HCT116 (cell line): ENCODE results near the gene DOCK4. TPM values are rescaled to one million over a fixed set of nuclear protein-coding genes. Genes with fewer than 3 reads are reported as not detected.

Experiments used
- ATAC-seq: fragments of 200-7000 bp; cut with Tn5 transposase; 2 replicates; pipeline ENCODE4 v1.9.1; 2020; ENCODE audit warnings: mild to moderate bottlenecking, moderate library complexity
- BruUV-seq: library from RNA; stranded (reverse); fragments of 400-500 nt; replicated peaks from 2 replicates; lab custom pipeline; 2021; lab: Mats Ljungman, UMichigan
- CTCF ChIA-PET: fragments of 300-600 bp; sonication (Branson Sonifier 250); formaldehyde crosslinking; loops from one replicate; lab custom pipeline; 2021; ENCODE audit warnings: antibody characterized with exemption; lab: Charles Lee
- POLR2A ChIA-PET: fragments of 300-600, 350-600 bp; sonication (Branson Sonifier 250); formaldehyde crosslinking; loops from one replicate; lab custom pipeline; 2021; ENCODE audit warnings: antibody characterized with exemption; lab: Charles Lee
- RAD21 ChIA-PET, 2 experiments: fragments of 300-600 bp; sonication (Branson Sonifier 250); formaldehyde crosslinking; loops; one replicate each; lab custom pipeline; 2023; ENCODE audit warnings: low total read pairs in 2 of 2; ENCODE audit not compliant: uncharacterized antibody in 2 of 2, unreplicated experiment in 2 of 2, low non-redundant PET in 1 of 2; lab: Charles Lee
- DNase-seq: peaks from one replicate; pipeline ENCODE4 v3.0.0-alpha.2; 2010; ENCODE audit warnings: low read depth, low spot score
- H2AFZ ChIP-seq: fragments of 200-600 bp; shearing (Covaris generic), sonication (generic); 2 replicates; pipeline ENCODE4 v1.6.1; 2017; ENCODE audit warnings: low read depth, mixed run types, mixed read lengths, antibody characterized with exemption, low read length; ENCODE audit not compliant: poor library complexity, severe bottlenecking
- H3K27ac ChIP-seq: 2 replicates; pipeline ENCODE4 v1.5.1; 2012; ENCODE audit warnings: low read depth, low read length
- H3K27me3 ChIP-seq: fragments of 200-600 bp; sonication (generic); 2 replicates; pipeline ENCODE4 v1.6.1; 2016; ENCODE audit warnings: mixed run types, low read length, mixed read lengths; ENCODE audit not compliant: insufficient read depth
- H3K36me3 ChIP-seq, 2 experiments: fragments of 200-500 bp in 1 of 2; fragments of 200-600 bp in 1 of 2; sonication (Bioruptor generic) in 1 of 2; sonication (generic) in 1 of 2; 2 replicates each; pipeline versions ENCODE4 v1.5.1 to v1.6.1; 2014 to 2016; ENCODE audit warnings: low read length in 2 of 2, inconsistent platforms in 1 of 2, mixed read lengths in 1 of 2, mixed run types in 1 of 2; ENCODE audit not compliant: insufficient read depth in 2 of 2, control insufficient read depth in 1 of 2
- H3K4me1 ChIP-seq, 2 experiments: fragments of 200-600 bp in 1 of 2; sonication (generic) in 1 of 2; 2 replicates each; pipeline versions ENCODE4 v1.5.1 to v1.6.1; 2012 to 2017; ENCODE audit warnings: low read length in 2 of 2, inconsistent platforms in 1 of 2, mild to moderate bottlenecking in 1 of 2, mixed read lengths in 1 of 2, mixed run types in 1 of 2, moderate library complexity in 1 of 2; ENCODE audit not compliant: insufficient read depth in 2 of 2, control insufficient read depth in 1 of 2
- H3K4me2 ChIP-seq: fragments of 200-600 bp; sonication (generic); 2 replicates; pipeline ENCODE4 v1.6.1; 2017; ENCODE audit warnings: mixed run types, low read length, mixed read lengths
- H3K4me3 ChIP-seq, 2 experiments: fragments of 200-600 bp in 1 of 2; sonication (generic) in 1 of 2; replicated peaks in 1 of 2; 2 replicates each; pipeline ENCODE4 v1.5.1; 2011 to 2016; ENCODE audit warnings: low read length in 2 of 2, control low read depth in 1 of 2, low read depth in 1 of 2, mild to moderate bottlenecking in 1 of 2, mixed read lengths in 1 of 2, mixed run types in 1 of 2
- H3K79me2 ChIP-seq: fragments of 200-600 bp; sonication (generic); 2 replicates; pipeline ENCODE4 v1.6.1; 2017; ENCODE audit warnings: mild to moderate bottlenecking, mixed run types, low read length, moderate library complexity, mixed read lengths; ENCODE audit not compliant: insufficient read depth
- H3K9ac ChIP-seq: fragments of 200-600 bp; sonication (generic); 2 replicates; pipeline ENCODE4 v1.6.1; 2016; ENCODE audit warnings: low read length, mixed read lengths
- H3K9me2 ChIP-seq: fragments of 200-600 bp; sonication (generic), shearing (Covaris generic); 2 replicates; pipeline ENCODE4 v1.6.1; 2017; ENCODE audit warnings: mixed run types, mild to moderate bottlenecking, moderate library complexity; ENCODE audit not compliant: insufficient read depth
- H3K9me3 ChIP-seq, 2 experiments: fragments of 200-500 bp in 1 of 2; fragments of 200-600 bp in 1 of 2; sonication (Bioruptor generic) in 1 of 2; sonication (generic) in 1 of 2; 2 replicates each; pipeline ENCODE4 v1.6.1; 2014 to 2017; ENCODE audit warnings: low read length in 2 of 2, mixed read lengths in 2 of 2, inconsistent platforms in 1 of 2, low read depth in 1 of 2, mild to moderate bottlenecking in 1 of 2, mixed run types in 1 of 2, moderate library complexity in 1 of 2; ENCODE audit not compliant: control insufficient read depth in 1 of 2, insufficient read depth in 1 of 2
- H4K20me1 ChIP-seq: fragments of 200-600 bp; sonication (generic), shearing (Covaris generic); 2 replicates; pipeline ENCODE4 v1.6.1; 2017; ENCODE audit warnings: mixed run types, mild to moderate bottlenecking, moderate library complexity; ENCODE audit not compliant: insufficient read depth
- CTCF ChIP-seq, 3 experiments: fragments of 200-600 bp in 1 of 3; sonication (generic) in 1 of 3; IDR thresholded peaks in 2 of 3; conservative IDR thresholded peaks in 1 of 3; 2 replicates each; pipeline ENCODE4 v1.5.1; 2012 to 2017; ENCODE audit warnings: low read depth in 2 of 3, low read length in 2 of 3, antibody characterized with exemption in 1 of 3, borderline replicate concordance in 1 of 3, control low read depth in 1 of 3, mild to moderate bottlenecking in 1 of 3, mixed read lengths in 1 of 3, mixed run types in 1 of 3, moderate library complexity in 1 of 3; ENCODE audit not compliant: insufficient read depth in 1 of 3
- REST ChIP-seq: IDR thresholded peaks from 2 replicates; pipeline ENCODE4 v1.6.1; 2012; ENCODE audit warnings: low read depth
- SP1 ChIP-seq: IDR thresholded peaks from 2 replicates; pipeline ENCODE4 v1.6.1; 2012; ENCODE audit warnings: low read depth
- TCF7L2 ChIP-seq: IDR thresholded peaks from 2 replicates; pipeline ENCODE4 v1.7.0; 2011; ENCODE audit warnings: borderline replicate concordance, inconsistent platforms; ENCODE audit not compliant: insufficient read depth, insufficient read length; ENCODE audit errors: extremely low read depth
- ZBTB33 ChIP-seq: IDR thresholded peaks from 2 replicates; pipeline ENCODE4 v1.6.1; 2011; ENCODE audit warnings: mild to moderate bottlenecking, low read length, moderate library complexity; ENCODE audit not compliant: insufficient replicate concordance; ENCODE audit errors: extremely low read depth
- intact Hi-C: fragments of 100-400 bp; cut with micrococcal nuclease; formaldehyde crosslinking; loops from 2 replicates; pipeline ENCODE4 v1.10.0; 2022
- total RNA-seq: library from RNA; stranded (reverse); gene quantifications from one replicate; pipeline ENCODE4 v1.2.1, GENCODE V29; 2021; ENCODE audit not compliant: unreplicated experiment

Gene DOCK4
- total RNA-seq, 1 experiment from 2014 or later: 2.2 TPM

- no peak overlapping the region for H3K9ac ChIP-seq
- no peaks in the 10 kb centered on the region for H3K9me2 ChIP-seq
- DNase-seq (no peak), ATAC-seq (no peak)
- no peak overlapping the region for H3K4me2 ChIP-seq
- no peak overlapping the region for H3K27ac ChIP-seq
- no peaks in the 10 kb centered on the region for H3K27me3 ChIP-seq
- ChIA-PET CTCF (no interaction called here), RAD21 (no interaction called here), POLR2A (no interaction called here)
- BruUV-seq: no TSS peak
- intact Hi-C loops: no loop called here
- H2AFZ ChIP-seq: no peak overlapping the region
- TF ChIP-seq SP1 (no peak), CTCF (IDR thresholded peaks at IDR 0.05 in 2 of 3, conservative IDR thresholded peaks at IDR 0.05 in 1 of 3; ENCODE audit: borderline replicate concordance in 1 of 3, insufficient read depth in 1 of 3, low read depth in 2 of 3, low read length in 2 of 3) (no peak), ZBTB33 (no peak), TCF7L2 (no peak), REST (no peak)
- no peaks in the 10 kb centered on the region for H3K4me1 ChIP-seq
- no peaks in the 10 kb centered on the region for H3K79me2 ChIP-seq
- no peaks in the 10 kb centered on the region for H3K9me3 ChIP-seq
- H4K20me1 ChIP-seq: no peaks in the 10 kb centered on the region
- H3K36me3 ChIP-seq: no peaks in the 10 kb centered on the region
- no peak overlapping the region for H3K4me3 ChIP-seq
These were observed 139.0 kb downstream of the DOCK4 start for GRCh38 chr7:112067200-112067599.
